HG03108 (cell line): ENCODE data around the gene SOCS7.

Source experiments
- ATAC-seq: cut with Tn5 transposase; IDR thresholded peaks from one replicate; pipeline ENCODE4 v1.9.1; 2021; ENCODE audit warnings: moderate library complexity; ENCODE audit not compliant: unreplicated experiment

The SOCS7 gene

GRCh38 chr17:38419508-38419981 is 67.9 kb downstream of the SOCS7 start:
- ATAC-seq, result no peak

- ATAC-seq, result no peak
Measured at GRCh38 chr17:38420518-38420917, 68.9 kb downstream of the SOCS7 start.

- no peak for ATAC-seq
Measured at GRCh38 chr17:38421171-38421841, 69.7 kb downstream of the SOCS7 start.

GRCh38 chr17:38421871-38422827 is 70.5 kb downstream of the SOCS7 start:
- ATAC-seq, result no peak

- no peak for ATAC-seq
Measured at GRCh38 chr17:38424297-38424972, 72.8 kb downstream of the SOCS7 start.

GRCh38 chr17:38425031-38425430 is 73.4 kb downstream of the SOCS7 start:
- no peak for ATAC-seq

- ATAC-seq, result no peak
Measured at GRCh38 chr17:38425744-38426143, 74.1 kb downstream of the SOCS7 start.

- no peak for ATAC-seq
Measured at GRCh38 chr17:38426441-38426840, 74.8 kb downstream of the SOCS7 start.

- ATAC-seq, result no peak
Measured at GRCh38 chr17:38427160-38427949, 75.7 kb downstream of the SOCS7 start.

- no peak for ATAC-seq
Measured at GRCh38 chr17:38428112-38428642, 76.5 kb downstream of the SOCS7 start, which contains the start of gene ARHGAP23. Gene ARHGAP23 (plus strand): TSS chr17:38428464. CDS start chr17:38428486, 22 bp downstream.

- no peak for ATAC-seq
Measured at GRCh38 chr17:38428643-38429371, 77.2 kb downstream of the SOCS7 start.

GRCh38 chr17:38429476-38430100 is 77.9 kb downstream of the SOCS7 start:
- no peak for ATAC-seq

GRCh38 chr17:38430316-38430715 is 78.7 kb downstream of the SOCS7 start:
- ATAC-seq, result no peak

- ATAC-seq, result no peak
Measured at GRCh38 chr17:38430822-38431221, 79.2 kb downstream of the SOCS7 start.

- ATAC-seq, result no peak
Measured at GRCh38 chr17:38431346-38432145, 79.9 kb downstream of the SOCS7 start.

- no peak for ATAC-seq
Measured at GRCh38 chr17:38434178-38434665, 82.6 kb downstream of the SOCS7 start.

GRCh38 chr17:38435795-38436194 is 84.2 kb downstream of the SOCS7 start:
- no peak for ATAC-seq

- no peak for ATAC-seq
Measured at GRCh38 chr17:38436386-38436785, 84.7 kb downstream of the SOCS7 start.
